WTC11 (cell line): ENCODE data around the gene ZNF709.

ENCODE experiments used
- NFE2L1 ChIP-seq: sonication (generic); formaldehyde crosslinking; IDR thresholded peaks from 2 replicates; pipeline ENCODE4 v1.8.1; 2023; ENCODE audit warnings: missing genetic modification reagents
- TCF7 ChIP-seq: sonication (generic); formaldehyde crosslinking; IDR thresholded peaks from 2 replicates; pipeline ENCODE4 v1.8.0; 2022; ENCODE audit warnings: mild to moderate bottlenecking, low read depth, missing genetic modification reagents, moderate library complexity
- TEAD4 ChIP-seq: sonication (generic); formaldehyde crosslinking; IDR thresholded peaks from 2 replicates; pipeline ENCODE4 v1.8.0; 2022; ENCODE audit warnings: mild to moderate bottlenecking, missing genetic modification reagents
- TF ChIP-seq, protein P1 (sequence below): fragments of 200-600 bp; IDR thresholded peaks from 2 replicates; pipeline ENCODE4 v1.8.0; 2022; ENCODE audit warnings: antibody characterized with exemption

DNA sequence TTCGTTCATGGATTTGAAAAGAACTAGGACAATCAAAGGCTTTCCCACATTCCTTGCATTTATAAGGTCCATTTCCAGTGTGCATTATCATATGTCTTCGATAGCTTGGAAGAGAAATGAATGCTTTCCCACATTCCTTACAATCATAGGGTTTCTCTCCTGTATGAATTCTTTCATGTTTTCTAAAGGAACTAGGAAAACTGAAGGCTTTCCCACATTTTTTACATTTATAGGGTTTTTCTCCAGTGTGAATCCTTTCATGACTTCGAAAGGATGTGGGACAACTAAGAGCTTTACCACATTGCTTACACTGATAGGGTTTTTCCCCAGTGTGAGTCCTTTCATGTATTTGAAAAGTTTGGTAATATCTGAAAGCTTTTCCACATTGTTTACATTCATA is 19.8 kb downstream of the ZNF709 start:
- TF ChIP-seq TEAD4 (CRISPR knock-in tag) (no peak), NFE2L1 (CRISPR knock-in tag) (no peak), TCF7 (CRISPR knock-in tag) (no peak)
- TF ChIP-seq, protein P1, sequence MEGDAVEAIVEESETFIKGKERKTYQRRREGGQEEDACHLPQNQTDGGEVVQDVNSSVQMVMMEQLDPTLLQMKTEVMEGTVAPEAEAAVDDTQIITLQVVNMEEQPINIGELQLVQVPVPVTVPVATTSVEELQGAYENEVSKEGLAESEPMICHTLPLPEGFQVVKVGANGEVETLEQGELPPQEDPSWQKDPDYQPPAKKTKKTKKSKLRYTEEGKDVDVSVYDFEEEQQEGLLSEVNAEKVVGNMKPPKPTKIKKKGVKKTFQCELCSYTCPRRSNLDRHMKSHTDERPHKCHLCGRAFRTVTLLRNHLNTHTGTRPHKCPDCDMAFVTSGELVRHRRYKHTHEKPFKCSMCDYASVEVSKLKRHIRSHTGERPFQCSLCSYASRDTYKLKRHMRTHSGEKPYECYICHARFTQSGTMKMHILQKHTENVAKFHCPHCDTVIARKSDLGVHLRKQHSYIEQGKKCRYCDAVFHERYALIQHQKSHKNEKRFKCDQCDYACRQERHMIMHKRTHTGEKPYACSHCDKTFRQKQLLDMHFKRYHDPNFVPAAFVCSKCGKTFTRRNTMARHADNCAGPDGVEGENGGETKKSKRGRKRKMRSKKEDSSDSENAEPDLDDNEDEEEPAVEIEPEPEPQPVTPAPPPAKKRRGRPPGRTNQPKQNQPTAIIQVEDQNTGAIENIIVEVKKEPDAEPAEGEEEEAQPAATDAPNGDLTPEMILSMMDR, result no peak
